ENCODE results near the gene AWAT2.

The AWAT2 gene

GRCh38 chrX:70041993-70042392, 7.7 kb downstream of the AWAT2 start:
- Histone ChIP-seq H3K79me2 (ENCODE audit: control insufficient read depth, insufficient read depth, low read length, unreplicated experiment) (no peaks in the 10 kb centered on the region), H2AFZ (ENCODE audit: low read length, unreplicated experiment) (no peak overlapping the region), H3K36me3 (ENCODE audit: insufficient read depth, low read length) (no peaks in the 10 kb centered on the region), H3K4me1 (ENCODE audit: control insufficient read depth, insufficient read depth, low read length, unreplicated experiment) (peaks cover 11% of the 10 kb centered on the region), H3K4me3 (ENCODE audit: low read depth, low read length) (no peak overlapping the region), H3K27me3 (ENCODE audit: insufficient read depth, low read length) (no peaks in the 10 kb centered on the region), H3K27ac (ENCODE audit: low read depth, low read length) (no peak overlapping the region)

GRCh38 chrX:70039758-70040157, 10.0 kb downstream of the AWAT2 start:
- Histone ChIP-seq H3K4me3 (ENCODE audit: low read depth, low read length) (no peak overlapping the region), H3K27ac (ENCODE audit: low read depth, low read length) (no peak overlapping the region), H3K4me1 (ENCODE audit: control insufficient read depth, insufficient read depth, low read length, unreplicated experiment) (peaks cover 3% of the 10 kb centered on the region), H3K36me3 (ENCODE audit: insufficient read depth, low read length) (no peaks in the 10 kb centered on the region), H3K27me3 (ENCODE audit: insufficient read depth, low read length) (no peaks in the 10 kb centered on the region), H3K79me2 (ENCODE audit: control insufficient read depth, insufficient read depth, low read length, unreplicated experiment) (no peaks in the 10 kb centered on the region), H2AFZ (ENCODE audit: low read length, unreplicated experiment) (no peak overlapping the region)

DNA sequence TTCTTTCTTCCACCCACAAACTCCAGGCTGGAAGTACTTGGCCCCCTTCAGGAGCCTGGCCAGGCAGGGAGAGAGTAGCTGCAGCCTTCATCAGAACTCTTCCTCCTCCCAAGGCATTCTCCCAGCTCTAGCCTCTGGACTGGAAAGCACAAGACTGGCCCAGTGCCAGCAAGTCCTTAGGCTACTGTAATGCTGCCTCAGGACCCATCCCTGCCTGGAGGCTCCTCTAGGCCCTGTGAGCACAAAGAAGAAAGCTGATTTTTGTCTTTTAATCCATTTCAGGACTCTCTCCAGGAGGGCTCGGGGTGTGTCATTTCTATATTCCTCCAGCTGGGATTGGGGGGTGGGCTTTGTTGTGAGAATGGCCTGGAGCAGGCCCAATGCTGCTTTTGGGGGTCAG, 10.8 kb downstream of the AWAT2 start:
- Histone ChIP-seq H3K27ac (ENCODE audit: low read depth, low read length) (no peak overlapping the region), H3K27me3 (ENCODE audit: insufficient read depth, low read length) (no peaks in the 10 kb centered on the region), H3K79me2 (ENCODE audit: control insufficient read depth, insufficient read depth, low read length, unreplicated experiment) (no peaks in the 10 kb centered on the region), H3K4me3 (ENCODE audit: low read depth, low read length) (no peak overlapping the region), H2AFZ (ENCODE audit: low read length, unreplicated experiment) (no peak overlapping the region), H3K4me1 (ENCODE audit: control insufficient read depth, insufficient read depth, low read length, unreplicated experiment) (no peaks in the 10 kb centered on the region), H3K36me3 (ENCODE audit: insufficient read depth, low read length) (no peaks in the 10 kb centered on the region)

DNA sequence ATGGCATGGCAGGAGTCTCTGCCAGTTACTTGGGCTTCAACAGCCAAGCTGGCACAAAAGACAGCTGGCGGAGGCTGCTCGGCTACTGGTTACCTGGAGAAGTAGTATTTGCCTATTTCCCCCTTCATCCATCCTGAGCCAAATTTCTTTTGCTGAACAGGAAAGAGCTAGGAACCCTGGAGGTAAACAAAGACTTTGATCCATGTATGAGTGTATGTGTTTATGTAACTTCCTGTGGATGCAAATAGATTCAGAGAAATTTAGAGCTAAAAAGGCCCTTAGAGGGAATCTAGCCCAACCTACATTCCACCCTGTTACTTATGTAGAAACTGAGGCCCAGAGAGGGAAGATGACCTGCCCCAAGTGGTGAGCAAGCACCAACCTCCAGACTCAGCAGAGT, 11.2 kb downstream of the AWAT2 start:
- no peak overlapping the region for H3K4me3 ChIP-seq (ENCODE audit: low read depth, low read length)
- H3K36me3 ChIP-seq (ENCODE audit: insufficient read depth, low read length): no peaks in the 10 kb centered on the region
- H3K4me1 ChIP-seq (ENCODE audit: control insufficient read depth, insufficient read depth, low read length, unreplicated experiment): no peaks in the 10 kb centered on the region
- H2AFZ ChIP-seq (ENCODE audit: low read length, unreplicated experiment): no peak overlapping the region
- H3K27me3 ChIP-seq (ENCODE audit: insufficient read depth, low read length): no peaks in the 10 kb centered on the region
- H3K27ac ChIP-seq (ENCODE audit: low read depth, low read length): no peak overlapping the region
- no peaks in the 10 kb centered on the region for H3K79me2 ChIP-seq (ENCODE audit: control insufficient read depth, insufficient read depth, low read length, unreplicated experiment)

GRCh38 chrX:70034646-70035045, 15.1 kb downstream of the AWAT2 start:
- Histone ChIP-seq H3K4me1 (ENCODE audit: control insufficient read depth, insufficient read depth, low read length, unreplicated experiment) (peaks cover 4% of the 10 kb centered on the region), H3K4me3 (ENCODE audit: low read depth, low read length) (no peak overlapping the region), H3K79me2 (ENCODE audit: control insufficient read depth, insufficient read depth, low read length, unreplicated experiment) (no peaks in the 10 kb centered on the region), H3K27ac (ENCODE audit: low read depth, low read length) (no peak overlapping the region), H2AFZ (ENCODE audit: low read length, unreplicated experiment) (no peak overlapping the region), H3K27me3 (ENCODE audit: insufficient read depth, low read length) (no peaks in the 10 kb centered on the region), H3K36me3 (ENCODE audit: insufficient read depth, low read length) (no peaks in the 10 kb centered on the region)

DNA sequence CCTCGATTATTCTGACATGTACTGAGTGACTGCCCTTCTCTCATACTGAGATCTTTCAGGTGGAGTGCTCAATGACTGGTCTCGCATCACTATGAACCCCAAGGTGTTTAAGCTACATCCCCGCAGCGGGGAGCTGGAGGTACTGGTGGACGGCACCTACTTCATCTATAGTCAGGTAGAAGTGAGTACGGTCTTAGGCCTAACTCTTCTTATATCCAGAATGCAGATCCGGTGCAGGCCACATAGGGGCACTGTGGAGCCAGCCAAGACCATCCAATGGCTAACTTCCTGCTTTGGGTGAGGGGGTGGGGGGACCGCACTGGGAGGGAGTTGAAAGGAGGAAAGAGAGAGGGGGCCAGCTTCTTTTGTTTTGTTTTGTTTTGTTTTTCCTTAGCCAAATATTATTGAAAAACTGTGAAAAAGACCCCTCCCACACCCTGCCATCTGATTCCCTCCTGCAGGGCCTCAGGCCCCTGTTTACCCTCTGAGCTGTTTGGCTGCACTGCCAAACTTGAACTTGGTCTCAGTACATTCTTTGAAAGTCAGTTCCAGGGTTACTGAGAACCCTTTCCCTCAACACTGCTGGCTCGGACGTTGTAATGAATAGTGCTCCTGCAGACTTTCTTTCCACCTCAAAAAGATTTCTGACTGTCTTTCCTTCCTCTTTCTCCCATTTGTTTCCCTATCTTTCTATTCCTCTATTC, 16.2 kb downstream of the AWAT2 start:
- H2AFZ ChIP-seq (ENCODE audit: low read length, unreplicated experiment): no peak overlapping the region
- peaks cover 4% of the 10 kb centered on the region for H3K4me1 ChIP-seq (ENCODE audit: control insufficient read depth, insufficient read depth, low read length, unreplicated experiment)
- no peaks in the 10 kb centered on the region for H3K79me2 ChIP-seq (ENCODE audit: control insufficient read depth, insufficient read depth, low read length, unreplicated experiment)

DNA sequence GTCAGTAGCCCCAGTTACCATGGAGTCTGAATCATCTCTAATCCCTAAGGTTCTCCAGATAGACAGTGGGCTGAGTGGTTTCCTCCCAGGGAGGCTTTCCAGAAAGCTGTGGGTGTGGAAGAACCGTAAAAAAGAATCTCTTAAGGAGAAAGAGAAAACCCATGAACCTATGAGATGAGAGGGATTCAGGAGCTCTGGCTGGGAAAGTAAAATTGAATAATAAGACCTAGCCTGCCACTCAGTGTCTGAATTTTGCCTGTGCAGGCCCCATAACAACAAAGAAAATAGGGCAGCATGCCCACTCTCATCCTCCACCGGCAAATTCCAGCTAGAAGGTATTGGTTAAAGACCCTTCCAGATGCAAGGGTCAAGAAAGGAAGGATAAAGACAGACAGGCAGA, 16.9 kb downstream of the AWAT2 start:
- Histone ChIP-seq H3K4me3 (ENCODE audit: low read depth, low read length) (no peak overlapping the region), H3K36me3 (ENCODE audit: insufficient read depth, low read length) (no peaks in the 10 kb centered on the region), H3K27ac (ENCODE audit: low read depth, low read length) (no peak overlapping the region), H3K27me3 (ENCODE audit: insufficient read depth, low read length) (no peaks in the 10 kb centered on the region), H2AFZ (ENCODE audit: low read length, unreplicated experiment) (no peak overlapping the region), H3K79me2 (ENCODE audit: control insufficient read depth, insufficient read depth, low read length, unreplicated experiment) (no peaks in the 10 kb centered on the region), H3K4me1 (ENCODE audit: control insufficient read depth, insufficient read depth, low read length, unreplicated experiment) (peaks cover 4% of the 10 kb centered on the region)

More for the DNA sequence above, 16.2 kb downstream of the AWAT2 start:
- Histone ChIP-seq H3K36me3 (ENCODE audit: insufficient read depth, low read length) (no peaks in the 10 kb centered on the region), H3K27ac (ENCODE audit: low read depth, low read length) (no peak overlapping the region), H3K4me3 (ENCODE audit: low read depth, low read length) (no peak overlapping the region), H3K27me3 (ENCODE audit: insufficient read depth, low read length) (no peaks in the 10 kb centered on the region)

DNA sequence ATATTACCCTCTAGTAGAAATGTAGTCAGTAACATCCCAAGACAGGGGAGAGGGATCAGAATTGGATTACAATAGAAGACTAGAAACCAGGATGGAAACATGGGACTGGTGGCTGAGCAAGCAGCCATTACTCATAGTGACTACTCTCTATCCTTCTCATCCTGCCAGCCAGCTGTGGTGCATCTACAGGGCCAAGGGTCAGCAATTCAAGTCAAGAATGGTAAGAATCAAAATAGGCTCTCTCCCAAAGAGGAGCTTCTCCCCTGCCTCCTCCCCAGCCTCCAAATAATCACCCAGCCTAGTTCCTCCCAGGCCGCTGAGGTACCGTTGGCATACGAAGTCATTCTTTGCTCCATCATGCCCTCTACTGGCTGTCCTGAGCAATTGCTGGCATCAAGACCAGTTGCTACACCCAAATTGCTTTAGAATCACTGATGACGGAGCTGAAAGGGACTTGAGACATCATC, 19.4 kb downstream of the AWAT2 start:
- Histone ChIP-seq H3K27me3 (ENCODE audit: insufficient read depth, low read length) (no peaks in the 10 kb centered on the region), H3K27ac (ENCODE audit: low read depth, low read length) (no peak overlapping the region), H3K4me3 (ENCODE audit: low read depth, low read length) (no peak overlapping the region), H2AFZ (ENCODE audit: low read length, unreplicated experiment) (no peak overlapping the region), H3K4me1 (ENCODE audit: control insufficient read depth, insufficient read depth, low read length, unreplicated experiment) (peaks cover 16% of the 10 kb centered on the region), H3K79me2 (ENCODE audit: control insufficient read depth, insufficient read depth, low read length, unreplicated experiment) (no peaks in the 10 kb centered on the region), H3K36me3 (ENCODE audit: insufficient read depth, low read length) (no peaks in the 10 kb centered on the region)

DNA sequence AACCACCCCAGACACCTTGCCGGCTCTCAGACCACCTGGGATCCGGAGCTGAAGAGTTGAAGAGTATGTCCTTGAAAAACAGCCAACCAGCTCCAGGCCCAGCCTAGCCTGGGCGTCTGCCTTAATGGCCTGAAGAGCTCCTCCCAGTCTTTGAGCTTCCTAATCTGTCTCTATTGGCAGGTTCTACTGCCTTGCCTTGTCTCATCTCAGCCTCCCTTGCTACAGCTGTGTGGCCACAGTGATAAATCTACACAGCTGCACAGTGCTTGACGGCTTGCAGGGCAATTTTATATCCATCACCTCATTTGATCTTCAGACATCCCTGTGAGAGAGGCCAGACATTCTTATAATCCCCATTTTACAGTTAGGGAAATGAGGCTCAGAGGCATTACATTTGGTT, 19.9 kb downstream of the AWAT2 start:
- no peaks in the 10 kb centered on the region for H3K79me2 ChIP-seq (ENCODE audit: control insufficient read depth, insufficient read depth, low read length, unreplicated experiment)
- peaks cover 18% of the 10 kb centered on the region for H3K4me1 ChIP-seq (ENCODE audit: control insufficient read depth, insufficient read depth, low read length, unreplicated experiment)
- H3K4me3 ChIP-seq (ENCODE audit: low read depth, low read length): no peak overlapping the region
- H3K27ac ChIP-seq (ENCODE audit: low read depth, low read length): no peak overlapping the region
- H3K36me3 ChIP-seq (ENCODE audit: insufficient read depth, low read length): no peaks in the 10 kb centered on the region
- no peaks in the 10 kb centered on the region for H3K27me3 ChIP-seq (ENCODE audit: insufficient read depth, low read length)
- H2AFZ ChIP-seq (ENCODE audit: low read length, unreplicated experiment): no peak overlapping the region

- Histone ChIP-seq H3K27me3 (ENCODE audit: insufficient read depth, low read length) (no peaks in the 10 kb centered on the region), H3K4me3 (ENCODE audit: low read depth, low read length) (no peak overlapping the region), H3K79me2 (ENCODE audit: control insufficient read depth, insufficient read depth, low read length, unreplicated experiment) (no peaks in the 10 kb centered on the region), H3K36me3 (ENCODE audit: insufficient read depth, low read length) (no peaks in the 10 kb centered on the region), H3K4me1 (ENCODE audit: control insufficient read depth, insufficient read depth, low read length, unreplicated experiment) (peaks cover 18% of the 10 kb centered on the region), H3K27ac (ENCODE audit: low read depth, low read length) (no peak overlapping the region), H2AFZ (ENCODE audit: low read length, unreplicated experiment) (no peak overlapping the region)
These were observed 22.9 kb downstream of the AWAT2 start for GRCh38 chrX:70026851-70027200.

GRCh38 chrX:70026112-70026850, 23.5 kb downstream of the AWAT2 start:
- H2AFZ ChIP-seq (ENCODE audit: low read length, unreplicated experiment): no peak overlapping the region
- no peak overlapping the region for H3K27ac ChIP-seq (ENCODE audit: low read depth, low read length)

More at GRCh38 chrX:70026112-70026850, 23.5 kb downstream of the AWAT2 start:
- no peaks in the 10 kb centered on the region for H3K27me3 ChIP-seq (ENCODE audit: insufficient read depth, low read length)
- H3K4me1 ChIP-seq (ENCODE audit: control insufficient read depth, insufficient read depth, low read length, unreplicated experiment): peaks cover 18% of the 10 kb centered on the region
- H3K36me3 ChIP-seq (ENCODE audit: insufficient read depth, low read length): no peaks in the 10 kb centered on the region
- H3K79me2 ChIP-seq (ENCODE audit: control insufficient read depth, insufficient read depth, low read length, unreplicated experiment): no peaks in the 10 kb centered on the region
- no peak overlapping the region for H3K4me3 ChIP-seq (ENCODE audit: low read depth, low read length)

Data from ACC112 (cell line).